ENCODE data around the gene CSNK1G2. TPM values are rescaled to one million over a fixed set of nuclear protein-coding genes. Genes with fewer than 3 reads are reported as not detected.

CSNK1G2 gene
- total RNA-seq, 4 donors from 2014 or later = 37.9 to 42.9 (median 38.1) TPM

DNA sequence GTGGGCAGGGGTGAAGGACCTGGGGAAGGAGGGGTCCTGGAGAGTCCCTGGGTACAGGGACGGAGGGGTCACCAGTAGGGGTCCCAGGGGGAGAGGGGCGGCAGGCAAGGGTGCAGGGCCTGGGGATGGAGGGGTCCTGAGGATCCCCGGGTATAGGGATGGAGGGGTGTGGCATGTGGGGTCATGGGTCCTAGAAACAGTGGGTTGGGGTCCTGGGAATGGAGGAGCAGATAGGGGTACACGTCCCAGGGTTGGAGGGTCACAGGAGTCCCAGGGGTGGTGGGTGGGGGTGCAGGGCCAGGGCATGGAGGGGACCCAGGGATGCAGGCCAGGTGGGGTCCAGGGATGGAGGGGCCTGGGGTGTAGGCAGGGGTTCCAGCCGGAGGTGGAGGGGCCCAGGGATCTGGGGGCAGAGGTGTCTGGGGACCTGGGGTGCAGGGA is 73.2 kb downstream of the CSNK1G2 start:
- in situ Hi-C loops (cut with MboI; ENCODE audit: low sequenced_read_pairs in 4 of 4) (no loop called here), intact Hi-C loops (cut with DNase I; ENCODE audit: low total_unique reads) (loop anchor here (5.0 kb wide), 1 partner anchor 87 kb away; no protein-coding TSS in a partner anchor)
- Histone ChIP-seq H3K27ac (peak overlapping the region in 3 of 4 donors; percentile 56 to 81 (median 69)), H3K4me1 (peaks cover 12 to 28% of the 10 kb centered on the region in 2 donors), H3K4me3 (peak overlapping the region in 1 of 4 donors; percentile 67), H3K36me3 (no peaks in the 10 kb centered on the region), H3K9me3 (no peaks in the 10 kb centered on the region), H3K27me3 (no peaks in the 10 kb centered on the region)
- TF ChIP-seq POLR2A (IDR thresholded peaks at IDR 0.05) = no peak
- TF ChIP-seq, protein P1, sequence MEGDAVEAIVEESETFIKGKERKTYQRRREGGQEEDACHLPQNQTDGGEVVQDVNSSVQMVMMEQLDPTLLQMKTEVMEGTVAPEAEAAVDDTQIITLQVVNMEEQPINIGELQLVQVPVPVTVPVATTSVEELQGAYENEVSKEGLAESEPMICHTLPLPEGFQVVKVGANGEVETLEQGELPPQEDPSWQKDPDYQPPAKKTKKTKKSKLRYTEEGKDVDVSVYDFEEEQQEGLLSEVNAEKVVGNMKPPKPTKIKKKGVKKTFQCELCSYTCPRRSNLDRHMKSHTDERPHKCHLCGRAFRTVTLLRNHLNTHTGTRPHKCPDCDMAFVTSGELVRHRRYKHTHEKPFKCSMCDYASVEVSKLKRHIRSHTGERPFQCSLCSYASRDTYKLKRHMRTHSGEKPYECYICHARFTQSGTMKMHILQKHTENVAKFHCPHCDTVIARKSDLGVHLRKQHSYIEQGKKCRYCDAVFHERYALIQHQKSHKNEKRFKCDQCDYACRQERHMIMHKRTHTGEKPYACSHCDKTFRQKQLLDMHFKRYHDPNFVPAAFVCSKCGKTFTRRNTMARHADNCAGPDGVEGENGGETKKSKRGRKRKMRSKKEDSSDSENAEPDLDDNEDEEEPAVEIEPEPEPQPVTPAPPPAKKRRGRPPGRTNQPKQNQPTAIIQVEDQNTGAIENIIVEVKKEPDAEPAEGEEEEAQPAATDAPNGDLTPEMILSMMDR (IDR thresholded peaks at IDR 0.05 in 4 of 5, conservative IDR thresholded peaks at IDR 0.05 in 1 of 5) = no peak
- no peak for DNase-seq
- no peak for ATAC-seq

GRCh38 chr19:2014731-2015607 is 74.0 kb downstream of the CSNK1G2 start:
- TF ChIP-seq POLR2A (IDR thresholded peaks at IDR 0.05) = no peak
- TF ChIP-seq, protein P1 (IDR thresholded peaks at IDR 0.05 in 4 of 5, conservative IDR thresholded peaks at IDR 0.05 in 1 of 5) = no peak
- in situ Hi-C loops (cut with MboI; ENCODE audit: low sequenced_read_pairs in 4 of 4) (no loop called here), intact Hi-C loops (cut with DNase I; ENCODE audit: low total_unique reads) (loop anchor here (5.0 kb wide), 1 partner anchor 88 kb away; no protein-coding TSS in a partner anchor)
- Histone ChIP-seq H3K9me3 (no peaks in the 10 kb centered on the region), H3K27me3 (no peaks in the 10 kb centered on the region), H3K27ac (peak overlapping the region; percentile 56 to 81 (median 69)), H3K4me3 (peak overlapping the region; percentile 48 to 67 (median 62)), H3K4me1 (peaks cover 12 to 31% of the 10 kb centered on the region in 2 donors), H3K36me3 (no peaks in the 10 kb centered on the region)
- ATAC-seq = peak; percentile 15 to 19
- DNase-seq = no peak

DNA sequence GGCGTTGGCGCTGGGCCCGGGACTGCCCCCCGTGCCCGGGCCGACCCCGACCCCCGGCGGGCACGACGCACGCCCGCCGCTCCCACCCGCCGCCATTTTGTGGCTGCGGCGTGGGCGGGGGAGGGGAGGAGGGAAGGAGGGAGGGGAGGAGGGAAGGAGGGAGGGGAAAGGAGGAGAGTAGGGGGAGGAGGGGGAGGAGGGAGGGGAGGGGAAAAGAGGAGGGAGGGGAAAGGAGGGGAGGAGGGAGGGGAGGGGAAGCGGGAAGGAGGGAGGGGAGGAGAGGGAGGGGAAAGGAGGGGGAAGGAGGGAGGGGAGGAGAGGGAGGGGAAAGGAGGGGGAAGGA is 74.6 kb downstream of the CSNK1G2 start, which contains the start of gene BTBD2:
Gene BTBD2, minus strand, starts transcription at position 107 of the 343 bp plus-strand sequence. Its CDS starts 11 bp downstream, at position 96.
- no peaks in the 10 kb centered on the region for H3K36me3 ChIP-seq
- peak; percentile 54 to 62 for ATAC-seq
- peak; percentile 49 to 62 for DNase-seq
- H3K4me1 ChIP-seq = peaks cover 12 to 31% of the 10 kb centered on the region in 2 donors
- no peak for TF ChIP-seq POLR2A (IDR thresholded peaks at IDR 0.05)
- TF ChIP-seq, protein P1 (IDR thresholded peaks at IDR 0.05 in 4 of 5, conservative IDR thresholded peaks at IDR 0.05 in 1 of 5) = no peak
- intact Hi-C loops (cut with DNase I; ENCODE audit: low total_unique reads) (no loop called here), in situ Hi-C loops (cut with MboI; ENCODE audit: low sequenced_read_pairs in 4 of 4) (no loop called here)
- H3K27ac ChIP-seq = peak within 1 kb of the TSS; percentile 70 to 82 (median 76)
- H3K9me3 ChIP-seq = no peaks in the 10 kb centered on the region
- H3K27me3 ChIP-seq = no peaks in the 10 kb centered on the region
- H3K4me3 ChIP-seq = peak within 1 kb of the TSS; percentile 48 to 67 (median 62)

DNA sequence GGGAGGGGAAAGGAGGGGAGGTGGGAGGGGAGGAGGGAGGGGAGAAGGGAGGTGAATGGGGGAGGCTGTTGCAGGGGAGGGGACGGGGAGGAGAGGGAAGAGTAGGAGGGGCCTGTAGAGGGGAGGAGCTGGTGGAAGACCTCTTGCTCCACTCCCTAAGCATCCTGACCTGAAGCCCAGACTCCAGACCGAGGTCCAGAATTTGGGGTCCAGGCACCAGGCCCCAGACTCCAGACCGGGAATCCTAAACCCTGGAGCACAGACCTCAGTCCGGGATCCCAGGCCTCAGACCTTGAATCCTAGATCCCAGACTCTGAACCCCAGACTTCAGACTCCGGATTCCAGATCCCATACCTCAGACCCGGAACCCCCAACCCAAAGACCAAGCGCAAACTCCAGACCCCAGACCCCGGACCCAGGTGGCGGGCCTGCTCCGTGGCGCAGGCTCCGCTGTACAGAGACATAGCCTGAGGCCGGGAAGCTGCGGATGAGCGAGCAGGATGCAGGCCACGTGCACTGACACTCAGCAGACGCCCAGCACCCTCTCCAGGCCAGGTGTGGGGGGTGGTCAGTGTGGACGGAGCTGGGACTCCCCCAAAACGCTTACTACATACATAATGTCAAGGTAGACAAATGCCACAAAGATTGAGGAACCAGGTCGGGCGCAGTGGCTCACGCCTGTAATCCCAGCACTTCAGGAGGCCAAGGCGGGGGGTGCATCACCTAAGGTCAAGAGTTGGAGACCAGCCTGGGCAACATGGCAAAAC is 75.3 kb downstream of the CSNK1G2 start:
- H3K9me3 ChIP-seq = no peaks in the 10 kb centered on the region
- peak overlapping the region; percentile 70 to 82 (median 76) for H3K27ac ChIP-seq
- DNase-seq = peak; percentile 76 to 87
- no peaks in the 10 kb centered on the region for H3K27me3 ChIP-seq
- in situ Hi-C loops (cut with MboI; ENCODE audit: low sequenced_read_pairs in 4 of 4) = no loop called here
- peak; percentile 83 to 88 for ATAC-seq
- TF ChIP-seq, protein P1 (IDR thresholded peaks at IDR 0.05 in 4 of 5, conservative IDR thresholded peaks at IDR 0.05 in 1 of 5) = no peak
- TF ChIP-seq POLR2A (IDR thresholded peaks at IDR 0.05) = no peak
- peaks cover 12 to 31% of the 10 kb centered on the region in 2 donors for H3K4me1 ChIP-seq
- H3K4me3 ChIP-seq = peak overlapping the region in 2 of 4 donors; percentile 30 to 67
- intact Hi-C loops (cut with DNase I; ENCODE audit: low total_unique reads) = no loop called here
- H3K36me3 ChIP-seq = no peaks in the 10 kb centered on the region

Data from gastrocnemius medialis (tissue), 4 donors.